ENCODE data around the gene RWDD1. TPM values are rescaled to one million over a fixed set of nuclear protein-coding genes. Genes with fewer than 3 reads are reported as not detected.

Gene RWDD1
- total and polyA plus RNA-seq, 12 donors, result 40.8 to 123 (median 55.2) TPM

GRCh38 chr6:116577486-116577885, 6.2 kb downstream of the RWDD1 start:
- H3K4me1 ChIP-seq, result peaks cover 1 to 48% (median 29%) of the 10 kb centered on the region in 9 donors
- no peaks in the 10 kb centered on the region for H3K27me3 ChIP-seq
- H3K27ac ChIP-seq, result no peak overlapping the region
- ATAC-seq, result no peak
- DNase-seq, result no peak
- H3K36me3 ChIP-seq, result peaks cover 0 to 65% (median 0%) of the 10 kb centered on the region in 9 donors
- no peak for TF ChIP-seq CTCF (IDR thresholded peaks at IDR 0.05)
- intact Hi-C loops (cut with DNase I), result loop anchor here in 1 of 10 donors (10.0 kb wide), 1 partner anchor 87 kb away; the partner anchor contains the start of gene ZUP1
- H3K4me3 ChIP-seq, result no peak overlapping the region
- WGBS, 2 donors, result 66 to 78% methylated on average over 5 of the region's 5 CpGs
- no peaks in the 10 kb centered on the region for H3K9me3 ChIP-seq

DNA sequence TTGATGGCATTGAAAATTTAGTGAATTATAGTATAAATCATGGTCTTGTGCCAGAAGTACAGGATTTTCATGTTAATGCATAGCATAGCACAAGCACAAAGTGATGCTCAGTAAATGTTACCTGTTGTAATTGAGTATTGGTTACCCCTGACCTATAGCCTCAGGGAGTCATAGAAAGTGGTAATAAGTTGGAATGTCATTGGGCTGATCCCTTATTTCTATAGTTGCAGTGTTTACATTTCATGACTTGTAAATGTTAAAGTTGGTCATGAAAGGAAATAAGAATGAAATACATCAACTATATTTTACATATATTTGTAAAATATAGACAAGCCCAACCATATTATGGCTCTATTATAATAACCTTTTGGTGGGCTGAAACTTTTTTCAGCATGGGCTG, 7.0 kb downstream of the RWDD1 start:
- Histone ChIP-seq H3K4me1 (peaks cover 0 to 39% (median 20%) of the 10 kb centered on the region in 9 donors), H3K36me3 (peaks cover 0 to 73% (median 0%) of the 10 kb centered on the region in 9 donors), H3K4me3 (no peak overlapping the region), H3K27ac (no peak overlapping the region), H3K27me3 (no peaks in the 10 kb centered on the region), H3K9me3 (no peaks in the 10 kb centered on the region)
- ATAC-seq (no peak), DNase-seq (no peak)
- TF ChIP-seq CTCF (IDR thresholded peaks at IDR 0.05), result no peak
- intact Hi-C loops (cut with DNase I), result loop anchor here in 1 of 10 donors (10.0 kb wide), 1 partner anchor 86 kb away; the partner anchor contains the start of gene ZUP1

GRCh38 chr6:116579143-116579542, 7.8 kb downstream of the RWDD1 start:
- H3K36me3 ChIP-seq, result peaks cover 0 to 80% (median 5%) of the 10 kb centered on the region in 9 donors
- intact Hi-C loops (cut with DNase I), result loop anchor here in 1 of 10 donors (10.0 kb wide), 1 partner anchor 86 kb away; the partner anchor contains the start of gene ZUP1
- peak in 1 of 8 donors; percentile 59 for ATAC-seq

GRCh38 chr6:116580198-116580597, 8.9 kb downstream of the RWDD1 start:
- peaks cover 0 to 90% (median 14%) of the 10 kb centered on the region in 9 donors for H3K36me3 ChIP-seq
- no peak for TF ChIP-seq CTCF (IDR thresholded peaks at IDR 0.05)

More at GRCh38 chr6:116579143-116579542, 7.8 kb downstream of the RWDD1 start:
- H3K4me1 ChIP-seq, result peaks cover 0 to 31% (median 14%) of the 10 kb centered on the region in 9 donors
- no peak overlapping the region for H3K27ac ChIP-seq
- no peak for TF ChIP-seq CTCF (IDR thresholded peaks at IDR 0.05)
- WGBS, 2 donors, result 85 to 87% methylated on average over 1 of the region's 1 CpG
- DNase-seq, result no peak
- no peak overlapping the region for H3K4me3 ChIP-seq
- H3K9me3 ChIP-seq, result no peaks in the 10 kb centered on the region
- H3K27me3 ChIP-seq, result no peaks in the 10 kb centered on the region

More at GRCh38 chr6:116580198-116580597, 8.9 kb downstream of the RWDD1 start:
- ATAC-seq (no peak), DNase-seq (no peak)
- intact Hi-C loops (cut with DNase I), result no loop called here
- 83 to 89% methylated on average over 2 of the region's 2 CpGs for WGBS, 2 donors
- Histone ChIP-seq H3K27me3 (no peaks in the 10 kb centered on the region), H3K4me3 (no peak overlapping the region), H3K9me3 (no peaks in the 10 kb centered on the region), H3K4me1 (peaks cover 0 to 28% (median 14%) of the 10 kb centered on the region in 9 donors), H3K27ac (no peak overlapping the region)
